CD4-positive, alpha-beta T cell treated with Interleukin-10 for 1 hour (primary cell): ENCODE results near the gene STX1B.
"Not testable (repeated sequence)": the region's sequence is repeated elsewhere in the genome, so short reads cannot be mapped to it uniquely, and the experiment has no call there.

Experiments
- DNase-seq: peaks from one replicate; pipeline ENCODE4 v3.0.0-alpha.2; 2020

The STX1B gene

GRCh38 chr16:30948667-30949649 lies 61.5 kb downstream of the STX1B start, which contains the start of gene ORAI3:
Gene ORAI3 (plus strand): TSS chr16:30949068. CDS start chr16:30949290, 222 bp downstream.
- DNase-seq: peak; percentile 39

GRCh38 chr16:30947859-30948666 lies 62.4 kb downstream of the STX1B start:
- peak; percentile 34 for DNase-seq

GRCh38 chr16:30947541-30947858 lies 62.9 kb downstream of the STX1B start:
- DNase-seq: no peak

GRCh38 chr16:30946671-30947540 lies 63.5 kb downstream of the STX1B start:
- no peak for DNase-seq

GRCh38 chr16:30944352-30944751 lies 66.1 kb downstream of the STX1B start:
- DNase-seq: no peak

- no peak for DNase-seq
Observed at GRCh38 chr16:30942426-30942806, 68.0 kb downstream of the STX1B start.

- DNase-seq: peak; percentile 73
Observed at GRCh38 chr16:30941600-30942425, 68.6 kb downstream of the STX1B start.

- not testable (repeated sequence) for DNase-seq
Observed at GRCh38 chr16:30939571-30939970, 70.9 kb downstream of the STX1B start.
